Activated T-helper 1 cell treated with Interleukin-2 at 50 U/mL for 16 hours (primary cell): ENCODE results near the gene SIK3.

ENCODE experiments used
- DNase-seq: peaks from one replicate; pipeline ENCODE4 v3.0.0-alpha.2; 2020; ENCODE audit warnings: low read depth

SIK3 gene

DNA sequence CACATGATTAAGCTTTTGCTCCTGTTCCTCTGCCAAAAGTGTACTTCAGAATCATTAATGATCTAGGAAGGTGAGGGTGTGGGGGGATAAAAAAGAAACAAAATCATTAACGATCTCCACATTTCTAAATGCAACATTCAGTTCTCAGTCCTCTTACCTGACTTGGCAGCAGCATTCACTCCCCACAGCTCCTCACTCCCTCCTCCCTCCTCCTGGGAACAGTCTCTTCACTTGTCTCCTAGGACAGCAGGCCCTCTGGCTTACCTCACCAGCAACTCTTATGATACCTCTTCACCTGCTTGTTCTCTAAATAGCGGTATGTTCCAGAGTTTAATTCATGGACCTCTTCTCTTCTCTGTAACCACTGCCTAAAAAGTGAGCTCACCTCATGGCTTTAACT, 204.3 kb downstream of the SIK3 start:
- no peak for DNase-seq

- DNase-seq: no peak
Measured at GRCh38 chr11:116893437-116893836, 204.8 kb downstream of the SIK3 start.

DNA sequence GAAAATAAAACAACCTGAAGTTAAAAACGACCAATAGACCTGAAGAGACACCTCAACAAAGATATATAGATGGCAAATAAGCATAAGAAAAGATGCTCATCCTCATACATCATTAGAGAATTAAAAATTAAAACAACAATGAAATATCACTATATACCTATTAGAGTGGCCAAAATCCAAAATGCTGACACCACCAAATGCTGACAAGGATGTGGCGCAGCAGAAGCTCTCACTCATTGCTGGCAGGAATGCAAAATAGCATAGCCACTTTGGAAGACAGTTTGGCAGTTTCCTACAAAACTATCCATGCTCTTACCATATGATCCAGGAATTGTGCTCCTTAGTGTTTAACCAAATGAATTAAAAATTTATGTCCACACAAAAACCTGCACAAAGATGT, 205.9 kb downstream of the SIK3 start:
- no peak for DNase-seq

- DNase-seq: no peak
Measured at GRCh38 chr11:116891746-116892145, 206.5 kb downstream of the SIK3 start.

DNA sequence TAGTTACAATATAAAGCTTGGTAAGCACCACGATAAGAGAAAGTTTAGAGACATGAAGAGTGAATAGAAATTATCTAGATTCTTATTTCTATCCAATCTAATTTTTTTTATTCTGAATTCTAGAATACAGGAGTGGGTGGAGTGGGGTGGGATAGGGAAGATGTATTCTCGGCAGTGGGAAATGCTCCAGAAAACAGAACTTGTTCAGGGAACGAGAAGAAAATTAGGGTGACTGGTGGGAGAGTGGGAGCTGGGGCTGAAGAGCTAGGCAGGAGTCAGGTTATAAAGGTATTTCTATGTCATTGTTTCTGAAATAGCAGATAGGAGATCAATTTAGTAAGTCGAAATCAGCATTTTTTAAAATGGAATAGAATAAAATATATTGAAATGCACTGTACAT, 207.6 kb downstream of the SIK3 start:
- DNase-seq: no peak

GRCh38 chr11:116890193-116890592, 208.0 kb downstream of the SIK3 start:
- DNase-seq: no peak

DNA sequence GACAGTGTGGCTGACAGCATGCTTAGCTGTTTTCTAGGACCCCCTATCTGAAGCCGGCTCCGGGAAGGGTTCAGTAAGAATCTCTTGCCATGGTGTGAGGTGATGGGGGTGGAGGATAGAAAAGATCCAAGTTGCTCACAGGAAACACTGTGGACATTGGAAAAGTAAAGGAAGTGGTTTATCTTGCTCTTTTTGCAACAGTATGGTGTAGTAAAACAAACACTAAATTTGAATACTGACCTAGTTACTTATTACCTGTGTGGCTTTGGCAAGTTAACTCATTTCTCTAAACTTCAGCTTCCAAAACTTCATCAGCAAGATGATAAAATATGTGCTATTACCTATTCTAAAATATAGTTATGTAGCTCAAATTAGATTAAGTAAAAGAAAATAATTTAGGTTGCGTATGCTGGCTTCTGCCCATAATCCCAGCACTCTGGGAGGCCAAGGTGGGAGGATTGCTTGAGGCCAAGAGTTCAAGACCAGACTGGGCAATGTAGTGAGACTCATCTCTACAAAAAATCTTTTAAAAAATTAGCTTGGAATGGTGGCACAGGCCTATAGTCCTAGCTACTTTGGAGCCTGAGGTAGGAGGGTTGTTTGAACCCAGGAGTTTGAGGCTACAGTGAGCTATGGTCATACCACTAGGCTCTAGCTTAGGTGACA, 209.2 kb downstream of the SIK3 start:
- DNase-seq: no peak

- no peak for DNase-seq
Measured at GRCh38 chr11:116888024-116888423, 210.2 kb downstream of the SIK3 start.

DNA sequence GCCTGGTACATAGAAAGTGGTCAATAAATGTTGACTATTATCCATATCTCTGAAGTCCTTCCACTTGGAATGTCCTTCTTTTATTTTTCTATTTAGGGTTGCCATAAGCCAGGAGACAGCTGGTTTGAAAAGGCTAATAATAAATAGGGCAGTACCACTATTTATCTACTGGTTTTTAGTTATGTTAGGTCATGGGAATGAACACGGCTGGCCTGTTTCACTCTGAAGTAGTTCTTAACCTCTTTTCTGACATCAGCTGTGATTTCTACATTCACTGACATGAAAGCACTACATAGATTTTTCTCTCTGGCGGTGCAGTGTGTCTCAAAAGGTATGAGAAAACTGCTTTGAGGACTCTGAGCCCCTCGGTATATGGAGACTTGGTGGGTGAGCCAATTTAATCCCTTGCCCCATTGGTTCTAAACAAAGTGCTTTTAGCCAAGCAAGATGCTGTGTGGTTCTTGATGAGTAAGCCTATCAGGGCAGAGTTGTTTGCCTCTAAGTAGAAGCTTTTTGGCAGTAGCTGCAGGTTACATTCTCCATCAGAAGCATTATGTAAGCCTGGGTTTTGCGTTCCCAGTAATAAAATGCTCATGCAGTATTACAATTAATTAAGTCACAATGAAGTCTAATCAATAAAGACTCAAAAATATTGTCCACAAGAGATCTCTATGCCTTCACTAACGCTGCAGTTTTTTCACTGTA, 212.1 kb downstream of the SIK3 start:
- no peak for DNase-seq

GRCh38 chr11:116882386-116882785, 215.8 kb downstream of the SIK3 start:
- no peak for DNase-seq

GRCh38 chr11:116881143-116881542, 217.1 kb downstream of the SIK3 start:
- DNase-seq: no peak

DNA sequence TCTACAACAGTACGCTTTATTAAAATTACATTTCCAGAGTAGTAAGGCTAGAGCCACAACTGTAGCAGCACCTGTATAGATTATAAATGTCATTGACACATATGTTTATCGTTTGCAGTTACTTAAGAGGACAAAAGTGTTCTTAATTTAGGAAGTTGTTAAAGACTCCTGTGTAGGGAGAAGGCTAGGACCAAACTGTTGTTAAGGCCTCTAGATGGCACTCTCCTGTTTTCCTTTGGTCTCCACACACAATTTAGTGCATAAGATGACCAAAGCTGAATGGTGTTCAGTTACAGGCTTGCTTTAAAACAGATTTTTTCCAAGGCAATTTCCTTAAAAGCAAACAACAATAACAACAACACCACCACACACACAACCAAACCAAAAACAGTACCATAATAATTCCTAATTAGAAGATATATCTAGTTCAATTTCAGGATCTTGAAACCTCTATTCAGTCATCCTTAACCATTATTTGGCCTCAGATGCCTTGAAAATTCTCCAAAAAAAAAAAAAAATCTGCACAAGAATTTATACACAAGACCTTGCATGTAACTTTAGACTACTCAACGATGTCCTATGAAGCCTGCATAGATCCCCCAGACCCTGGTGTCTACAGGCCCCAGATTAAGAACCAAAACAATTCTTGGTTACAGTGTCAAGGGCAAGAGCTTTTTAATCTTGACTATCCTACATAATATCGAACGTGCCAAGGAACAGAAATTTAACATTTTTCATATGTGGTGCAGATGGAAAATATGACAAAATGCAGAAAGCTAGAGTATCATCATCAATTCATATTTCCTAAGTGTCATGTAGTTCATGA, 218.2 kb downstream of the SIK3 start:
- DNase-seq: no peak

DNA sequence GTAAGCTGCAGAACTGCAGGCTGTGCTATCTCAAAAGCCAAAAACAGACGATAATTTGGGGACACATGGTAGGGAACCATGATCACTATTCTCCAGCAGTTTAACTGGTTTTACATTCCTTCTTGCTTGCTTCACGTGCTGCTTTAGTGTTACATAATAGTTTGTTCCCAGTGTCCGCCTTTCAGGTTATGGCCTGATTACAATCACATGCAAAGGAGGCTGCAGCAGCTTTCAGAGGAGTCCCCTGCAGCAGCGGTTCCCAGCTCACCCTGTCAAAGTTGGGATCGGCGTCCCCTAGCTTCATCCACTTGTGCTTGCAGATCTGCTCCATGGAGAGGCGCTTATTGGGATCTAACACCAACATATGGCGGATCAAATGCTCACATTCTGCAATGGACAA, 221.6 kb downstream of the SIK3 start:
- no peak for DNase-seq

DNA sequence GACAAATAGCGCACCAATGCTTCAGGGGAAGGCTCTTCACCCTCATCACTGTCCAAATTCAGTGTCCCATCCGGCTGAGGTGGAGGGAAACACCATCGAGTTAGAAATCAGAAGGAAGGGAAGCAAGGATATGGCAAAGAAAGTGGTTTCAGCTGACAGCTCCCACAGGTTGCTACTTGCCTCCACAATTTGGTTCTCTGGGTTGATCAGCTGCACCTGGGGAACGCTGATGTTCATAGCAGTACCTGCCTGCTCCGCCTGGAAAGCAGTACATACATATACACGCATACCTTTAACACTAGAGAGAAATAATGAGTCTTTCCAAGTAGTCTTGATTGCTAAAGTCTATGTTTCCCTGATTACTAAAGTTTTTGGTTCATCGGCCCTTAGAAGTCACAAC, 223.0 kb downstream of the SIK3 start:
- DNase-seq: no peak

- DNase-seq: no peak
Measured at GRCh38 chr11:116874251-116874650, 224.0 kb downstream of the SIK3 start.

GRCh38 chr11:116873381-116873780, 224.8 kb downstream of the SIK3 start:
- DNase-seq: no peak

GRCh38 chr11:116871248-116871647, 227.0 kb downstream of the SIK3 start:
- no peak for DNase-seq

GRCh38 chr11:116870054-116870453, 228.2 kb downstream of the SIK3 start:
- no peak for DNase-seq

DNA sequence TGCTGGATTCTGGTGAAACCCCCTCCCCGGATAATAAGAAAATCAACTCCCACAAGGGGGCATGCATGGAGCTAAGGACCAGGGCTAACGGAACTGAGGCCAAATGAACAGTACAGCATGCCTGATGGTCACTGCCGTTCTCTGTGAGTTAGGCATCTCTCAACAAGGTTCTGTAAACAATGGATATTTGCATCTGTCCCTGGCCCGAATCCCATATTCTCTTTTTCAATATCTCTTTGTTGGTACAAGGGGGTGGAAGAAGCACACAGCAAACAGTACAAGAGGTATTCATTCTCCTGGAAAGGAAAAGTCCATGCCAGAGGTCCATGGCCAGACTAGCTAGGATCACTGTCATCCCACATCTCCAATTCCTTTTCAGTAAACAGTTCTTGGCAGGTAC, 228.6 kb downstream of the SIK3 start:
- no peak for DNase-seq

- DNase-seq: no peak
Measured at GRCh38 chr11:116868066-116868465, 230.2 kb downstream of the SIK3 start.

DNA sequence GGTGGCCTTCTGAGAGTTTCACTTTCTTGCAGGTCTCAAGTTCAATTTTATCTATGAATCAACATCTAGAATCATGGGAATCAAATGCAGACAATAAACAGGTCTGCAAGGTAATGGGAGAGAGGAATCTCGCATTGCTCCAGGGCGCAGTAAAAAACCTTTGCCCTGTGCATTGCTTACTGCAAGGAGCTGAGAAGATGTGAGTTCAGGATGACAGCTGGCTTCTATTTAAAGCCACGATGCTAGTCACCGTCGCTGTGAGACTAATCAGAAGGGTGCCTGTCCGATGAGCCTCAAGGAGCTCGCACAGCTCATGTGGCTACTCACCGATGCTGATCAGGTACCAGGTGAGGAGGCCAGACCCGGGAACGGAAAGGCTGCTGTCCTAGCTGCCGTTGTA, 230.6 kb downstream of the SIK3 start:
- no peak for DNase-seq

DNA sequence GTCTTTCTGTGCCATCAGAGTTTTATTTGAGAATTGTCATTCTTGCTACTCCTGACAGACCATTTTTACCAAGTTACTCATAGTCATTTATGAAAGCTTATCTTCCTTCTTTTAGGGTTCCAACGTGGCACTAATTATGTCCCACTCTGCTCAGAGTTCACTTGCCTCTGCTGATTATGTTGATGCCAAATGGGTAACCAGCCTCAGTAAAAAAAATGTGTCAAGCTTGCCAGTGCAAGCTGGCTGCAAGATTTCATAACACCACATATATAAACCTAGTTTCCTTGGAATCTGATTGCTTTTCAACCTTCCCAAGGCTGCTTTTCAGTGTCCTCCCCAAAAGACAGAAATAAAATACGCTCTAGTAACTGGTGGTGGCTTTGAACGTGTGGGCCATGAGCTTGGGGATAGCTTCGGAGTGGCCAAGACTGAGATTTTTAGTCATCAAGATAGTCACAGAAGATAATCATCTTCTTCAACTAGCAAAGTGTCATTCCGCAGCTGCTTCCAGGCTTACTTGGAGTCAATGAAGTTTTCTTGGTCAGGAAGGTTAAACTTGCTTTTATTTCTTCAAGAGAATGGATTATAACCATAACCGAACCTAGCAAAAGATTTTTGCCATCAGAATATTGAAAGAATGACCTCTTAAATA, 231.3 kb downstream of the SIK3 start:
- no peak for DNase-seq

DNA sequence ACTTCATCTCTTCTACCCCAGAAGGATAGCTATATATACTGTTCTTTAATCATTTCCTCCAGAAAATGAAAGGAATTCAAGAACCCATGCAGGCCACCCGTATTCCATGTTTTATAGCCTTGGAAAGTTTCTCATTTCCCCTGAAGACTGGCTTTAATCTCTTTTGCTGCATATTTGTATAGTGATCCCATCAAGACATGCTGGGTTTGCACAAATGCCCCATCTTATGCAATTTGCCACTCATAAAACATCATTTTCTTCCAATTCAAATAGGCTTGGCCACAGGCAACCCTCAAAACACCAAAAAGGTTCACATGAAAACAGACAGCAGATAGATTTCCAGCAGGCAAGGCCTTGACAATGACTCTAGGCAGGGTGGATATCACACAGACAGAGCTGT, 232.5 kb downstream of the SIK3 start:
- DNase-seq: no peak
